ENCODE measurements around the gene SRGAP3.

SRGAP3 gene

GRCh38 chr3:9108876-9109567, 140.4 kb downstream of the SRGAP3 start:
- no peak overlapping the region for H3K27ac ChIP-seq

GRCh38 chr3:9107738-9108137, 141.7 kb downstream of the SRGAP3 start:
- no peak for DNase-seq (ENCODE audit: low spot score)
- H3K4me3 ChIP-seq, result no peak overlapping the region
- TF ChIP-seq CTCF (IDR thresholded peaks at IDR 0.05), result no peak
- H3K27ac ChIP-seq, result no peak overlapping the region

More at GRCh38 chr3:9108876-9109567, 140.4 kb downstream of the SRGAP3 start:
- H3K4me3 ChIP-seq, result no peak overlapping the region
- no peak for TF ChIP-seq CTCF (IDR thresholded peaks at IDR 0.05)
- DNase-seq (ENCODE audit: low spot score), result no peak

- no peak overlapping the region for H3K27ac ChIP-seq
- no peak for DNase-seq (ENCODE audit: low spot score)
- TF ChIP-seq CTCF (IDR thresholded peaks at IDR 0.05), result no peak
- no peak overlapping the region for H3K4me3 ChIP-seq
Measured at GRCh38 chr3:9105421-9105820, 144.0 kb downstream of the SRGAP3 start.

- no peak for TF ChIP-seq CTCF (IDR thresholded peaks at IDR 0.05)
- no peak for DNase-seq (ENCODE audit: low spot score)
- Histone ChIP-seq H3K27ac (no peak overlapping the region), H3K4me3 (no peak overlapping the region)
Measured at GRCh38 chr3:9104121-9104520, 145.3 kb downstream of the SRGAP3 start.

GRCh38 chr3:9102240-9102981, 147.0 kb downstream of the SRGAP3 start:
- no peak for TF ChIP-seq CTCF (IDR thresholded peaks at IDR 0.05)
- H3K4me3 ChIP-seq, result no peak overlapping the region
- no peak overlapping the region for H3K27ac ChIP-seq
- no peak for DNase-seq (ENCODE audit: low spot score)

GRCh38 chr3:9101286-9101685, 148.2 kb downstream of the SRGAP3 start:
- DNase-seq (ENCODE audit: low spot score), result no peak
- no peak overlapping the region for H3K27ac ChIP-seq
- no peak for TF ChIP-seq CTCF (IDR thresholded peaks at IDR 0.05)

GRCh38 chr3:9100513-9100894, 148.9 kb downstream of the SRGAP3 start:
- Histone ChIP-seq H3K4me3 (no peak overlapping the region), H3K27ac (no peak overlapping the region)
- no peak for DNase-seq (ENCODE audit: low spot score)
- no peak for TF ChIP-seq CTCF (IDR thresholded peaks at IDR 0.05)

More at GRCh38 chr3:9101286-9101685, 148.2 kb downstream of the SRGAP3 start:
- no peak overlapping the region for H3K4me3 ChIP-seq
